ENCODE measurements around the gene SH2D5.
"Not testable (repeated sequence)": the region's sequence is repeated elsewhere in the genome, so short reads cannot be mapped to it uniquely, and the experiment has no call there.

SH2D5 gene

DNA sequence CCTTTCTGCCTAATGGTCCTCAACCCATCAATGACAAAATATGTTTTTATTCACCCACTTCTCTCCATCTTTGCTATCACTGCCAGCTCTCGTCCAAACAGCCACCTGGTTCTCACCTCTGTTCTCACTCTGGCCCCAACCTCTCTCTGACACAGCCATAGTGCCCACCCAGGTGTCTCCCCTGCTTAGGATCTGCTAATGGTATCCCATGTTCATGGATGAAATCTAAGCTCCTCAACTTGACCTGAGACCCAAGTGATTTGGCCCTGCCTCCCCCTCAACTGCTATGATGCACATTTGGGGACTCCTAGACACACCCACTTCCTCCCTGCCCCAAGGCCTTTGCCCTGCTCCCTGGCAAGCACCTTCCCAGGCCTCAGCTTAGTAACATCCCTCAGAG, 40.6 kb downstream of the SH2D5 start:
- no peak for DNase-seq

DNA sequence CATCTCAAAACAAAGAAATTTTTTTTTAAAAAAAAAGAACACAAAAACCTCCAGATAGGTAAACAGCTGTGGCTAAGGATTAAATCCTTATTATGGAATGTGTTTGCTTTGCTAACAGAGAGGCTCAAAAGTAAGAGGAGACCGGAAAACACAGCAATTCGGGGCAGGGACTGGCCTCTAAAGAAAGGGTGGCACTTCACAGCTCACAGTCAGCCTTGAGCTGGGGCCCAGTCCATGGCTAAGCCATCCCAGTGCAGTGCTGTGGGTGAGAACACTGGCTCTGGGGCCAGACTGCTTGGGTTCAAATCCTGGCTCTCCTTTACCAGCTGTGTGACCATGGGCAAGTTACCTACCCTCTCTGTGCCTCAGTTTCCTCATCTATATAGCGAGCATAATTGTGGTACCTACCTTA, 42.9 kb downstream of the SH2D5 start:
- no peak for DNase-seq

DNA sequence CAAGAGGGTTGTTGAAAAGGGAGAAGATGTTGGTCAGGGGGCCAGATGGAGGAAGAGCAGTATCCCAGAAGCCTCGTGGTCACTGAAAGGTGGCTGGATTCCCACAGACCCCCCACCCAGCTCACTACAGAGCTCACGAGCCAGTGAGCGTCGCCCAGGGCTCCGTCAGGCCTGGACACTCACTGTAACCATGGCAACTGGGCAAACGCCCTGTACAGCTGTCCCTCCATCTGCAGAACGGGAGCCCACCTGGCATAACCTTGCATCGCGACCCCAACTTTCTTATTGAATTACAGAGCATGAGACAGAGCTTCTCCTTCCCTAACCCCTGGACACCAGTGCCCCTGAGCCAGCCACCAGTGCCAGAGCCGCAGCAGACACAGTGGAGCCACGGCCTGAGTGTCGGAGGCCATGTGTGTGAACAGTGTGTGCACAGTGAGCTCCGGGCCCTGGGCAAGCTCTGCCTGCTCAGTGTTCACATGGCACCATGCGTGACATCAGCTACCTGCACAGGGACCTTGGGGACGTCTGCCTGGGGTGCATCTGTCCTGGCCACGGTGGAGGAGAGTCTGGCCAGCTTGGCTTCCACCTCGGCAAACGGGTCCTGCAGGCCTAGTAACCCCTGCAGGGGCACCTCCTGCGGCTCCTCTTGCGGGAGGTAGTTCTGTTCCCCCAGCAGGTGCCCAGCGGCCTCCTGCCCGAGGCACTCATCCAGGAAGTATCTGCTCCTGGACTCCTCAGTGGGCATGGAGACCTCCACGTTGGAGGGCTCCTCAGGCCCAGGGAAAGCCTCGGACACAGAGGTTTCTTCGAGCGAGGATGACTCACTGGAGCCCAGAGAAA, 45.4 kb downstream of the SH2D5 start:
- DNase-seq, result no peak

DNA sequence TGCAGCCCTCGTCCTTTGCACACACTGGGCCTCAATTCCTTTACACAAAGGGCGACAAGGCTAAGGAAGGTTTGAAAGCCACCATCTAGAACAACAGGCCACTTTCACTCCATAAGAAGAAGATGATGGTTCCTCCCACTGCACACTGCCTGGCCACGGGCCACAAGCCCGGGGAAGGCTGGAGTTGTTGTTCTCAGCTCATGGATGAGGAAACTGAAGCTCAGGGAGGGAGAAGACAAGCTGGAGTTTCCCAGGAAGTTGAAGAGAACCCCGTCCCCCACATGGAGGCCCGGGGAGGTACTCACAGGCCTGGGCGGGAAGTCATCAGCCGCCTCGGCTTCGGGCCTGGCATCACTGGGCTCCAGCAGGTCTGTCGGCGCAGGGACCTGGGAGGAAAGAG, 46.8 kb downstream of the SH2D5 start:
- no peak for DNase-seq

DNA sequence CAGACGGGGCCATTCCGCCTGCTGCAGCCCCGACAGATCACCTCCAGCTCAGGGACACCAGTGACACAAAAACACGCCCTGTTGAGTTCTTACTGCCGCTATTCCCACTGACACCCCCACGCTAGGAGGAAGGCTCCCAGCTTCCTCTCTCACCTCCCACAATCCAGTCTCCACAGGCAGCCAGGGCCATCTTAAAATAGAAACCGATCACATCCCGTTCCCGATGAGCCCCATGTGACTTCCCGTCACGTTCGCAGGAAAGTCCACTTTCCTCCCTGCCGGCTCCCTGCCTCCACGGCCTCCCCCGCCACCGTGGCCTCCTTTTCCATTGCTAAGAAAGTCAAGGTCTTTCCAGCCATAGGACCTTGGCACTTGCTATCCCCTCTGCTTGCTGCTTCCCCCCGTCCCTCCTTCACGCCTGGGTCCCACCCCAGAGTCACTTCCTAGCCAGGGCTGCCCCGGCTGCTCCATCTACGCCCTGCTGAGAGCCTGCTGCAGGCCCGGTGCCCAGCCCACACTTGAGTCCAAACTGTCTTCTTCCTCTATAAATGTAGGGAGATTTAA, 47.3 kb downstream of the SH2D5 start:
- no peak for DNase-seq

DNA sequence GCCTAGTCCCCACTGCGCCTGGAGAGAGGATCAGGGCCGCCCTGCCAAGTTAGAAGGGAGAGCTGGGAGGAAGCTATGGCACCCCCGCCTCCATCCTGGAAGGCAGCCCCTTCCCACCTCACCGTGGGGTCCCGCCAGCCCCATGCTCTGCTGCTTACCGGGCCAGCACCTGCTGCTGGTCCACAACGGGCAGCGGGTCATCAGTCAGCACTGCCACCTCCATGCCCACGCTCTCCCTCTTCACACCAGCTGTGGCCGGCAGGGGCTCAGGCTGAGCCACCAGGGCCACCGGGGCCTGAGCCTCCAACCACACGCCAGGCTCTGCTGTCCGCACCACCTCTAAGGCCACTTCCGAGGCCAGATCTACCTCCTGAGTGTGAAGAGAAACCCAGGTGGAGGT, 47.9 kb downstream of the SH2D5 start:
- DNase-seq, result no peak

DNA sequence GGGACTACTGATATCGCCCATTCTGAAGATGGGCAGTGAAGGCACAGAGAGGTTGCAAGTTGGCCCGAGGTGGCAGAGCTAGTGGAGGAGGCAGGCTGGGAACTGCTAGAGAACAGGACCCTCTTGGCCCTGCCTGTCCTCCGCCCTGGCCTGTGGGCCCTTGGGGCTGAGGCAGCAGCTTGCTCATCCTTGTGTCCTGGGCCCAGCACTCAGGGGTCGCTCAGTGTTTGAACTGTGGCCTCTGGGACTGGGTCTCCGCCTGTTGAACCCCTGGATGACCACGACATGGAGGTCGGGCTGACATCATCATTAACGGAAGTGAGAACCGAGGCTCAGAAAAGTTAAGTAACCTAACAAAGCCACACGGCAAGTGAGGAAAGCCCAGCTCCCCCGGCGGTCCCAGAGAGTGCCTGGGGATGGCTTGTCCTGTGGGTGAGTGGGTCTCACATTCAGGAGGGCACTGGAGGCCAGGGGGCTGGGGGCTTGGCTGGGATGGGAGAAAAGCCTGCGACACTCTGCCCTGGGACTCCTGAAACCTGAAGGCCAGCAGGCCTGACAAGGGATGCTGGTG, 48.4 kb downstream of the SH2D5 start:
- no peak for DNase-seq

DNA sequence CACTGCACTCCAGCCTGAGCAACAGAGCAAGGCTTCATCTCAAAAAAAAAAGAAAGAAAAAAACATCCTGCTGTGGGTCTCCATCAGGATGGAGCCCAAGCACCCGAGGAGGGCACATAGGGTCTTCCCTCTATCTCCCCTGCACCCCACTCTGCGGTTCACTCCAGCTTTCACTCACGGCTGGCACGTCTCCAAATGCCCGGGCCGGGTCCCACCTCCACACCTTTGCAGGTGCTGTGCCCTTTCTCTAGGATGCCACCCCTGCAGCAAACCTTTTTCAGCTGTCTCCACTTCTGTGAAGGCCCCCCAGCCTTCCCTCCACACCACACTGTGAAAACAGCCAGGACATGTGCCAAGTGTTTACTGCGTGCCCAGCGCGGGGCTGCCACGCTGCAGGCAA, 48.9 kb downstream of the SH2D5 start:
- no peak for DNase-seq

DNA sequence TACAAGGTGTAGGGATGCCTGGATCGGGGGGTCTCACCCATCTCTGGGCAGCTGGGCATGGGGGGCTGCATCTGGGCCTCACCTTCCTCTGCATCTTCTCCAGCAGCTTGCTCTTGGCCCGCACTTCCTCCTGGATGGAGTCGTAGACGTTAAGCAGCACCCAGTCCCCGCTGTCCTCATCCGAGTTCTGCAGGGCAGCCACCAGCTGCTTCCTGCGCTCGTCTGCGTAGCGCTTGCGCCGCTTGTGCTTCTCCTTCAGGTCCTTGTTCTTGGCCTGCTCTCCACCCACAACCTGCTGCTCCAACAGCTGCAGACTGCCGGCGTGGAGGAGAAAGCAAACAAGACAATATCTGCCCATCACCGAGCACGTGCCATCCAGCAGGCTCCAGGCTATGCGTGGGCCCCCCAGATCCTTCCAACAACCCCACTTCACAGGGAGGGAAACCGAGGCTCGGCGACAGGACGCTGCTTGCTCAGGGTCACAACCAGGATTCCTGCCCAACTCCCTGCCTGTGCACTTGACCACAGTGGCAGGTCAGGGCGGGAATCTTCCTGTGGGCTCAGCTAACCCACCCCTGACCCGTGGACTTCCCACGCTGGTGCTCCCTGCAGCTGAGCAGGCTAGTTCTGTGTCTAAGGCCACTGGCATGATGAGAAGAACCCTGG, 49.8 kb downstream of the SH2D5 start:
- DNase-seq, result no peak

DNA sequence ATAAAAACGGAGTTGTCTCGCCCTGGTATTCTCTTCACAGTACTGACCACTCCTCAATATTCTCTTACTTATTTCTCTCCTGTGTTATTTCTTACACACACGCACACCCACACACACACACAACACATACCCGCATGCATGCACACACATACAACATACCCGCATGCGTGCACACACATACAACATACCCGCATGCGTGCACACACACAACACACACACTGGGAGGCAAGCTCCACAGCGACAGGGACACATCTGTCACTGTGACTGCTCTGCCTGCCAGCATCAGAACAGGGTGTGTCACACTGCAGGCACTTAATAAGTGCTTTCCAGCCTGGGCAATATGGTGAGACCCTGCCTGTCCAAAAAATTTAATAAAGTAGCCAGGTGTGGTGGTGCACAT, 50.5 kb downstream of the SH2D5 start:
- no peak for DNase-seq

DNA sequence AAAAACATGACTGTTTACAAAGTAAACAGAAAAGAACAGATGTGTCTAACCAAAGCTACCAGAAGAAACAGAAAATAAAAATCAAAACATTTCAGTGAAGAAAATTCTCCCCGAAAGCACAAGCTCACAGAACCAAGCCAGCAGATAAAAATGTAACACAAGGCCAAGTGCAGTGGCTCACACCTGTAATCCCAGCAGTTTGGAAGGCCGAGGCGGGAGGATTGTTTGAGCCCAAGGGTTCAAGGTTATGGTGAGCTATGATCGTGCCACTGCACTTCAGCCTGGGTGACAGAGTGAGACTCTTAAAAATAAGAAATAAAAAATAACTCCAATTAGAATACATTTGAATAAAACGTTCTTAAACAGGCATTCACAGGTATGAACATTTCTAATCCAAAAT, 52.2 kb downstream of the SH2D5 start:
- no peak for DNase-seq

DNA sequence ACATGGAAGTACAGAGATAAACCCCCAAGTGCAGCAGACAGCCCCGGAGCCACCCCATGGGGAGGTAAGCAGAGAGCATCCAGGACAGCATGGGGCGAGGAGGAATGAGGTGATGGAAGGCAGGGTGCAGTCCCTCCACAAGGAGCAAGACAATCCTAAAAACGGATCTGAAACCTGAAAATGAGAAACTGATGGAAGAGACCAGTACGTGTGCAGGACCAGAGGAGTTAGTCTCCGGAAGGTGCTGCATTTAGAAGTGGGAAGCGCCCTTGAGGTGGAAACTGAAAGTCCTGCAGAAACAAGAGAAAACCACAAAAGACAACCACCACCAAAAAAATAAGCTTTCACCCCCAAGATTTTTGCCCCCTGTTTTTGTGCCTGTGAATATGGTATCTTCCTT, 53.9 kb downstream of the SH2D5 start:
- no peak for DNase-seq

DNA sequence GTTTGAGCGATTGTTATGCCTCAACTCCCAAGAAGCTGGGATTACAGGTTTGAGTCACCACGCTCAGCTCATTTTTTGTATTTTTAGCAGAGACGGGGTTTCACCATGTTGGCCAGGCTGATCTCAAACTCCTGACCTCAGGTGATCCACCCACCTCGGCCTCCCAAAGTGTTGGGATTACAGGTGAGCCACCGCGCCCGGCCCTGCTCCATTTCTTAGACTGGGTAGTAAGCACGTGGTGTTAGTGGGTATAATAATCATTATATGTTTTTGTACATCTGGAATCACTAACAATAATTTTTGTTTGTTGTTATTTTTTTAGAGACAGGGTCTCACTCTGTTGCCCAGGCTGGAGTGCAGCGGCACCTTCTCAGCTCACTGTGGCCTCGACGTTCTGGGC, 58.9 kb downstream of the SH2D5 start:
- DNase-seq, result not testable (repeated sequence)

DNA sequence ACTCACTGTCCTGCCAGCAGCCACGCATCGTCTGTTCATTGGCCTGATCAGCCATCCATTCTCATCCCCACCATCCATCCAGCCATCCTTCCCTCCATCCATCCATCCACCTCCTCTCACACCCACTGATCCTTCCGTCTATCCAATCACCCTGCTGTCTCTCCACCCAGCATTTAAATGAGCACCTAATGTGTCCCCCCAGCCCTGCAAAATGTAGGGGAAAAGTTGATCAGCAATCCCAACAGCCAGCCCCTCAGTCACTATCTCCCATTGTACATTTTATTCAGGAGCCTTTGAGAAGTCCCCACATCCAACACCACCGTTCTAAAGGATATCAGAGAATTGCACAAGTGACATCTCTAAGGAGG, 60.3 kb downstream of the SH2D5 start:
- DNase-seq, result no peak

DNA sequence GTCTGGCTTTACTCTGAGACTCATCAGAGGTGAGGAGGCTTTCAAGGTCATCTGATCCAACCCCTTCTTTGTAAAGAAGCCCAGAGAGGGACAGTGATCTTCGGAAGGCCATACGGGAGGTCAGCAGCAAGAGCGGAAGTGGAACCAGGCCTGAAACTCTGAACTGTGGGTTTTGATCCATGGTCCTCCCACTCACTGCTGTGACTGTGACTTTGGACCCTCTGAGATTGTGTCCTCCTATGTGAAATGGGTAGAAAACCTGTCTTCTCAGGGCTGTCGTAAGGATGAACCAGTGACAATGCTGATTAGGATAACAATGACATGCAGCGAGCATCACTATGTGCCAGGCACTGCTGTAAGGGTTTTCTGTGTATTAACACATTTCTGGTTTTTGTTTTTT, 61.6 kb downstream of the SH2D5 start:
- no peak for DNase-seq

Data from NCI-H446 (cell line).